ENCODE results near the gene PEX16.

Gene PEX16

GRCh38 chr11:45930951-45931570 is 13.4 kb upstream of the PEX16 start:
- DNase-seq (ENCODE audit: low read depth) = no peak

- no peak for DNase-seq (ENCODE audit: low read depth)
Observed at GRCh38 chr11:45930031-45930794, 12.5 kb upstream of the PEX16 start.

- no peak for DNase-seq (ENCODE audit: low read depth)
Observed at GRCh38 chr11:45929486-45930030, 11.9 kb upstream of the PEX16 start.

GRCh38 chr11:45928535-45929215 is 11.0 kb upstream of the PEX16 start:
- no peak for DNase-seq (ENCODE audit: low read depth)

GRCh38 chr11:45927684-45928413 is 10.2 kb upstream of the PEX16 start:
- no peak for DNase-seq (ENCODE audit: low read depth)

GRCh38 chr11:45927332-45927683 is 9.6 kb upstream of the PEX16 start:
- DNase-seq (ENCODE audit: low read depth) = no peak

GRCh38 chr11:45926536-45927331 is 9.1 kb upstream of the PEX16 start:
- DNase-seq (ENCODE audit: low read depth) = no peak

GRCh38 chr11:45926001-45926401 is 8.3 kb upstream of the PEX16 start:
- no peak for DNase-seq (ENCODE audit: low read depth)

- DNase-seq (ENCODE audit: low read depth) = no peak
Observed at GRCh38 chr11:45925550-45925949, 7.9 kb upstream of the PEX16 start.

- no peak for DNase-seq (ENCODE audit: low read depth)
Observed at GRCh38 chr11:45924927-45925326, 7.2 kb upstream of the PEX16 start.

GRCh38 chr11:45924036-45924915 is 6.6 kb upstream of the PEX16 start:
- no peak for DNase-seq (ENCODE audit: low read depth)

GRCh38 chr11:45922425-45923082 is 4.9 kb upstream of the PEX16 start, which contains the start of gene LARGE2:
LARGE2 (plus strand) TSS chr11:45922656; CDS start chr11:45922883, 227 bp downstream.
- no peak for DNase-seq (ENCODE audit: low read depth)

- no peak for DNase-seq (ENCODE audit: low read depth)
Observed at GRCh38 chr11:45921561-45922424, 4.1 kb upstream of the PEX16 start.

- no peak for DNase-seq (ENCODE audit: low read depth)
Observed at GRCh38 chr11:45920531-45921477, 3.1 kb upstream of the PEX16 start.

- no peak for DNase-seq (ENCODE audit: low read depth)
Observed at GRCh38 chr11:45919806-45920530, 2.3 kb upstream of the PEX16 start.

- DNase-seq (ENCODE audit: low read depth) = no peak
Observed at GRCh38 chr11:45918962-45919675, 1.4 kb upstream of the PEX16 start.
